ENCODE measurements around the gene CCDC172.
"Not testable (repeated sequence)": the region's sequence is repeated elsewhere in the genome, so short reads cannot be mapped to it uniquely, and the experiment has no call there.

The CCDC172 gene

DNA sequence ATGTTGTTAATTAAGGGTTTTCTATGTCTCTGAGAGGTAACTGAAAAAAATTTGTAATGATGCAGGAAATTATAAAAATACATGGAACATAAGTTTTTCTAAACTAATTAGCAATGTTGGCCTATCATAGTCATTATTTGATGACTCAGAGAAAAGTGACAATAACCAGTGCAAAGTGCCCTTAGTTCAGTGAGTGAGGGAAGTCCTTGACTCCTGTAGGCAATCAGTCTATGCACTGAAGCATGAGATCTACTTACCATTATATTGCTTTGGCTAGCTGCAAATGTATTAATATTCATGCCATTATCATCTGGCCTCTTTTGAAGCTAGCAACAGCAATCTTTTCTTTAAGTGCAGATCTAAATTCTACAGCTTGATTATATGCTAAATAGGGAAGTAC is 40.6 kb downstream of the CCDC172 start:
- TF ChIP-seq, protein P1, sequence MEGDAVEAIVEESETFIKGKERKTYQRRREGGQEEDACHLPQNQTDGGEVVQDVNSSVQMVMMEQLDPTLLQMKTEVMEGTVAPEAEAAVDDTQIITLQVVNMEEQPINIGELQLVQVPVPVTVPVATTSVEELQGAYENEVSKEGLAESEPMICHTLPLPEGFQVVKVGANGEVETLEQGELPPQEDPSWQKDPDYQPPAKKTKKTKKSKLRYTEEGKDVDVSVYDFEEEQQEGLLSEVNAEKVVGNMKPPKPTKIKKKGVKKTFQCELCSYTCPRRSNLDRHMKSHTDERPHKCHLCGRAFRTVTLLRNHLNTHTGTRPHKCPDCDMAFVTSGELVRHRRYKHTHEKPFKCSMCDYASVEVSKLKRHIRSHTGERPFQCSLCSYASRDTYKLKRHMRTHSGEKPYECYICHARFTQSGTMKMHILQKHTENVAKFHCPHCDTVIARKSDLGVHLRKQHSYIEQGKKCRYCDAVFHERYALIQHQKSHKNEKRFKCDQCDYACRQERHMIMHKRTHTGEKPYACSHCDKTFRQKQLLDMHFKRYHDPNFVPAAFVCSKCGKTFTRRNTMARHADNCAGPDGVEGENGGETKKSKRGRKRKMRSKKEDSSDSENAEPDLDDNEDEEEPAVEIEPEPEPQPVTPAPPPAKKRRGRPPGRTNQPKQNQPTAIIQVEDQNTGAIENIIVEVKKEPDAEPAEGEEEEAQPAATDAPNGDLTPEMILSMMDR (conservative IDR thresholded peaks at IDR 0.05; ENCODE audit: low read depth, low read length): no peak
- no peak overlapping the region for H3K4me3 ChIP-seq (ENCODE audit: low read length)
- DNase-seq (ENCODE audit: low read depth): no peak

DNA sequence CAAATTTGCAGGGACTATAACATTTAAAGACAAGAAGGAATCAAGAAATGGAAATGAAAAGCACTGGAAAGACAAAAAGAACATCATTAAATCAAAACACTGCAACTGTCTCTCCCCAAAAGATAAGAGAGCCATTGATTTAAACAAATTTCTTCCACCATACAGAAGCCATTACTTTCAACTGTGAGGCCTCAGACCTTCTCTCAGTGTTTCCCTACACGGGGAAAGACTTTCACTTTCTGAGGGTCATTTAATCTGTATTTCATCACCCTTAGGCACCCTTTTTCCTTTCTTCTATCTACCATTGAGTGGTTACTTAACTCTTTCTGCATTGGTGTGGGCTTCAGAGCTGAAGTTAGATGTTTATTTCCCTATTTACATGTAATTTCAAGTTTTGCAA is 47.5 kb downstream of the CCDC172 start:
- no peak for DNase-seq (ENCODE audit: low read depth)
- TF ChIP-seq, protein P1 (conservative IDR thresholded peaks at IDR 0.05; ENCODE audit: low read depth, low read length): no peak
- no peak overlapping the region for H3K4me3 ChIP-seq (ENCODE audit: low read length)

DNA sequence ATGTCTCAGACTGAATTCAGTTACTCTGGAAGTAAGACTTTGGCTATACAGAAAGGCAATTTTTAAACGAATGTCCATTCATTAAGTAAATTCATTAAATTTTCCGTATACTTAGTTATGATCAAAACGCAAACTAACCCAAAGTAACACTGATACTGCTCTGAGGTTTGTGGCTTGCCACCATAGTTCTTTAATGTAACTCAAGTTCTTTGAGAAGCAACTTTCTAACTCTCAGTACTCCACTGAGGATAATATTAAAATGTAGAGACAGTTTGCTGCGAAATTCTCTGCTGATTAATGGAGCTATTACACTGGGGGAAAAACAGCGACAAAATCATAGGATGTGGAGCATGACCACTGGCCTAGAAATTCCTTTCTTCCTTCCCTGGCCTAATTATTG is 58.0 kb downstream of the CCDC172 start:
- H3K4me3 ChIP-seq (ENCODE audit: low read length): no peak overlapping the region
- no peak for DNase-seq (ENCODE audit: low read depth)
- TF ChIP-seq, protein P1 (conservative IDR thresholded peaks at IDR 0.05; ENCODE audit: low read depth, low read length): no peak

DNA sequence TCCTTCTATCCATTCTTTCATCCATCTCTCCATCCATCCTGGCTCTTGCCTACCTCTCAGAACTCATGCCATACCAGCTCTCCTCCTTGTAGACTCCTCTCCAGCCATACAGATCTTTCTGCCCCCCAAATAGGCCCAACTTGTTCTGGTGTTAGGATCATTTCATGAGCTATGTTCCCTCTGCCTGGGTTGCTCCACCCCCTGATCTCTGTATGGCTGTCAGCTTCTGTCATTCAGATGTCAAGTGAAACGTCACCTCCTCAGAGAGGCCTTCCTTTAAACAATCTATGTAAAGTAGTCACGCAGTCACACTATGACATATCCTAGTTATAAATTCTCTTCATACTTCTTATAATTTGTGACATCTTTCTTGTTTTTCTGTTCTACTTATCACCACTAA is 61.1 kb downstream of the CCDC172 start:
- TF ChIP-seq, protein P1 (conservative IDR thresholded peaks at IDR 0.05; ENCODE audit: low read depth, low read length): no peak
- no peak for DNase-seq (ENCODE audit: low read depth)
- H3K4me3 ChIP-seq (ENCODE audit: low read length): no peak overlapping the region

DNA sequence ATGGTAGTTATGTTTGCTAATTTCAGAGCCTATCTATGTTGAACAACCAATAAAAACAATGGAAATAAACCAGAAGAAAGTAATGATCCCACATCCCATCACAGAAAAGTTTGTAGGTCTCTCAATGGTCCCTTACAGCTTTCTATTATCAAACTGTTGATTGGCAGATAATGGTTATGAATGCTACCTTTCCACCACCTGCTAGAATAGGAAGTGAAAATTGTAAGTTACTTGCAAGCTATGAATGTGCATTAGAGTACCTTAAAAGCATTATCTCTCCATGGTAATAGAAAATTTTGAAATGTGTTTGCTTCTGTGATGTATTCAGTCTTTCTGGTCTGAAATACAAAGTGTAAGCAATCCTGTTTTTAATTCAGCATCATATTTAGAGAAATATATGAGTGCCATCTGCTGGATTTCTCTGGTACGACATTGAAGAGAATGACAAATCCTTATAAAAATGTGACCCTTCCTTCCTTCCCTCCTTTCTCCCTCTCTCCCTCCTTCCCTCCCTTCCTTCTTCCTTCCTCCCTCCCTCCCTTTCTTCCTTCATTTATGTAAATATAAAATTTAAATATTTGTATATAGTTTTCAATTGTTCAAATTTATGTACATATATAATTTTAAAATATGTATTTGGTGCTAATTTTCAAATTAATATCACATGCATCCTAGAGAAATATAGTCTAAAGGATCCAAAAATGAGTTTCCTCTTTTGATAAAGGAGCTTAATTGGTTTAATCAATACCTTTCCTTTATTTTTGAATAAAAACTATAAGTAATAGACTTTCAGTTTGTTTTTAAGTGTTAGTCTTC is 62.0 kb downstream of the CCDC172 start:
- TF ChIP-seq, protein P1 (conservative IDR thresholded peaks at IDR 0.05; ENCODE audit: low read depth, low read length): peak; percentile 54
- no peak overlapping the region for H3K4me3 ChIP-seq (ENCODE audit: low read length)
- no peak for DNase-seq (ENCODE audit: low read depth)

DNA sequence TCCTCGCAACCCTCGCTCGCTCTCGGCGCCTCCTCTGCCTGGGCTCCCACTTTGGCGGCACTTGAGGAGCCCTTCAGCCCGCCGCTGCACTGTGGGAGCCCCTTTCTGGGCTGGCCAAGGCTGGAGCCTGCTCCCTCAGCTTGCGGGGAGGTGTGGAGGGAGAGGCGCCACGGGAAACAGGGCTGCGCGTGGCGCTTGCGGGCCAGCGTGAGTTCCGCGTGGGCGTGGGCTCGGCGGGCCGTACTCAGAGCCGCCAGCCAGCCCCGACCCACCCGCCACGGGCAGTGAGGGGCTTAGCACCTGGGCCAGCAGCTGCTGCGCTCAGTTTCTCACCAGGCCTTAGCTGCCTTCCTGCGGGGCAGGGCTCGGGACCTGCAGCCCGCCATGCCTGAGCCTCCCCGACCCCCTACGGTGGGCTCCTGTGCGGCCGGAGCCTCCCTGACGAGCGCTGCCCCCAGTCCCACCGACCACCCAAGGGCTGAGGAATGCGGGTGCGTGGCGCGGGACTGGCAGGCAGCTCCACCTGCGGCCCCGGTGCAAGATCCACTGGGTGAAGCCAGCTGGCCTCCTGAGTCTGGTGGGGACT is 69.1 kb downstream of the CCDC172 start:
- DNase-seq (ENCODE audit: low read depth); H3K4me3 ChIP-seq (ENCODE audit: low read length): not testable (repeated sequence)

DNA sequence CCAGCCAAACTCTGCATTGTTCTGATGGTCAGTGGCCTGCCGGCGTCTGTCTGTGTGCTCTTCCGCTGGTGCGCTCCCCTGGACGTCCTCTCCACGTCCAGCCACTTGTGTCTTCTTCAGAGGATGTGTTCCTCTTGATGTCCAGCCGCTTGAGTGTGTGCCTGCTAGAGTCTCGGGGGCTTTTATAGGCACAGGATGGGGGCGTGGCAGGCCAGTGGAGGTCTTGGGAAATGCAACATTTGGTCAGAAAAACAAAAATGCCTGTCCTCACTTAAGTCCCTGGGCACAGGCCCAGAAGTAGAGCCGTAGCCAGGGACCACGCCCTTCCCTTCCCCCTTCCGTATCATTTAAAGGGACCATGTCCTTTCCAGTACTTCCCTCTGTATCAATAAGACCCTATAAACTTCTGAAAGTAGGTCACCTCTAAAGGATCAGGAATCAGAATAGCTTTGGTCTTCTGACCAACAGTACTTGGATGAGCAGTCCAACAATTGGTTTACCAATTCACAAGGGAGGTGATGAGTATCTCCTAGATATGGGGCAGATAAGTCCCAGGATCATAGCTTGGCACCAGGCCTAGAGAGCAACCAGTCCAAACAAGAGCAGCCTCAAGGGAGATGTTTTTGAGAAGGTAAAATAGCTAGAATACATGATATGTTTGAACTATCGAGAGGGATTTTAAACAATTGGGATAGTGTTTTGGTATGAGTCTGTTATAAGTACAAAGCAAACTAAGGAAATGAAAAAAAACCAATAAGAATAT is 71.2 kb downstream of the CCDC172 start:
- TF ChIP-seq, protein P1 (conservative IDR thresholded peaks at IDR 0.05; ENCODE audit: low read depth, low read length): no peak
- no peak for DNase-seq (ENCODE audit: low read depth)
- H3K4me3 ChIP-seq (ENCODE audit: low read length): no peak overlapping the region
